H1 (cell line): Measurements from ENCODE around the gene COQ10B. TPM values are rescaled to one million over a fixed set of nuclear protein-coding genes. Genes with fewer than 3 reads are reported as not detected.
"Not testable (repeated sequence)": the region's sequence is repeated elsewhere in the genome, so short reads cannot be mapped to it uniquely, and the experiment has no call there.

Source experiments
- CTCF ChIA-PET: fragments of 300-600 bp; sonication (Branson Sonifier 250); formaldehyde crosslinking; loops from one replicate; lab custom pipeline; 2021; ENCODE audit not compliant: partially characterized antibody; lab: Charles Lee
- POLR2A ChIA-PET: fragments of 300-600 bp; sonication (Branson Sonifier 250); formaldehyde crosslinking; loops from one replicate; lab custom pipeline; 2021; ENCODE audit warnings: inconsistent platforms; ENCODE audit not compliant: partially characterized antibody; lab: Charles Lee
- DNase-seq, 2 experiments: peaks; one replicate each; pipeline versions ENCODE4 v3.0.0 to v3.0.0-alpha.2; 2010 to 2022; ENCODE audit warnings: low spot score in 2 of 2, low read depth in 1 of 2, mixed read lengths in 1 of 2
- FAIRE-seq: peaks from 2 replicates; lab custom pipeline; 2011; peaks lifted over from hg19 to GRCh38; lab: Jason Lieb, UNC
- H2AFZ ChIP-seq: 2 replicates; pipeline ENCODE4 v1.8.1; 2012; ENCODE audit warnings: low read length, inconsistent platforms
- H2AK5ac ChIP-seq: 2 replicates; pipeline ENCODE4 v1.6.1; 2013; ENCODE audit warnings: low read depth, low read length
- H2BK120ac ChIP-seq: replicated peaks from 2 replicates; pipeline ENCODE3; 2013; ENCODE audit warnings: low read depth, low read length, inconsistent platforms
- H2BK12ac ChIP-seq: 2 replicates; pipeline ENCODE4 v1.6.1; 2013; ENCODE audit warnings: low read depth, low read length
- H2BK15ac ChIP-seq: 2 replicates; pipeline ENCODE4 v1.6.1; 2013; ENCODE audit warnings: low read length
- H2BK20ac ChIP-seq: 2 replicates; pipeline ENCODE4 v1.6.1; 2013; ENCODE audit warnings: low read length
- H2BK5ac ChIP-seq: 2 replicates; pipeline ENCODE4 v1.6.1; 2013; ENCODE audit warnings: low read depth, low read length
- H3K14ac ChIP-seq: 2 replicates; pipeline ENCODE4 v1.6.1; 2013; ENCODE audit warnings: inconsistent platforms; ENCODE audit not compliant: insufficient read length
- H3K18ac ChIP-seq: 2 replicates; pipeline ENCODE4 v1.6.1; 2013; ENCODE audit warnings: low read length; ENCODE audit errors: extremely low read depth
- H3K23ac ChIP-seq: 2 replicates; pipeline ENCODE4 v1.6.1; 2013; ENCODE audit warnings: inconsistent platforms; ENCODE audit not compliant: insufficient read length
- H3K23me2 ChIP-seq: 2 replicates; pipeline ENCODE4 v1.6.1; 2013; ENCODE audit warnings: low read depth, low read length
- H3K27ac ChIP-seq: 2 replicates; pipeline ENCODE4 v1.6.1; 2011; ENCODE audit warnings: low read depth, low read length, inconsistent platforms
- H3K27me3 ChIP-seq, 4 experiments: replicated peaks in 1 of 4; 1 replicate in 1 of 4; 2 replicates in 3 of 4; pipeline versions ENCODE4 v1.6.1 to v1.8.1; 2011 to 2013; ENCODE audit warnings: low read length in 3 of 4, mild to moderate bottlenecking in 3 of 4, inconsistent platforms in 2 of 4, mixed read lengths in 2 of 4, moderate library complexity in 1 of 4; ENCODE audit not compliant: control insufficient read depth in 3 of 4, insufficient read depth in 3 of 4; ENCODE audit errors: extremely low read depth in 1 of 4
- H3K36me3 ChIP-seq, 4 experiments: 2 replicates each; pipeline versions ENCODE4 v1.6.1 to v1.8.1; 2011 to 2013; ENCODE audit warnings: mild to moderate bottlenecking in 4 of 4, low read length in 3 of 4, moderate library complexity in 2 of 4, control low read depth in 1 of 4, inconsistent platforms in 1 of 4; ENCODE audit not compliant: insufficient read depth in 4 of 4, control insufficient read depth in 2 of 4
- H3K4ac ChIP-seq: replicated peaks from 2 replicates; pipeline ENCODE3; 2013; ENCODE audit warnings: low read length, low read depth, mixed read lengths, inconsistent platforms; ENCODE audit not compliant: insufficient read length
- H3K4me1 ChIP-seq, 4 experiments: replicated peaks in 1 of 4; 1 replicate in 1 of 4; 2 replicates in 3 of 4; pipeline versions ENCODE4 v1.6.1 to v1.8.1; 2011 to 2013; ENCODE audit warnings: low read length in 3 of 4, inconsistent platforms in 2 of 4, mixed read lengths in 1 of 4; ENCODE audit not compliant: insufficient read depth in 4 of 4, control insufficient read depth in 3 of 4
- H3K4me2 ChIP-seq, 2 experiments: 2 replicates each; pipeline versions ENCODE4 v1.6.1 to v1.8.1; 2011 to 2013; ENCODE audit warnings: low read depth in 2 of 2, low read length in 2 of 2, control low read depth in 1 of 2, inconsistent platforms in 1 of 2, mild to moderate bottlenecking in 1 of 2; ENCODE audit not compliant: insufficient read depth in 1 of 2
- H3K4me3 ChIP-seq, 4 experiments: fragments of 200-600, 300-600 bp in 1 of 4; sonication (generic), shearing (Covaris generic), sonication (Bioruptor Twin) in 1 of 4; 2 replicates each; pipeline versions ENCODE4 v1.5.1 to v1.8.1; 2011 to 2016; ENCODE audit warnings: low read length in 4 of 4, low read depth in 3 of 4, control low read depth in 2 of 4, inconsistent platforms in 2 of 4, mild to moderate bottlenecking in 2 of 4, mixed read lengths in 1 of 4, moderate library complexity in 1 of 4; ENCODE audit not compliant: insufficient read depth in 2 of 4; ENCODE audit errors: extremely low read depth in 1 of 4
- H3K56ac ChIP-seq: replicated peaks from 2 replicates; pipeline ENCODE3; 2013; ENCODE audit warnings: low read depth, mild to moderate bottlenecking, mixed read lengths, low read length, inconsistent platforms; ENCODE audit not compliant: insufficient read length
- H3K79me1 ChIP-seq: 2 replicates; pipeline ENCODE4 v1.6.1; 2013; ENCODE audit warnings: low read depth, low read length, control low read depth
- H3K79me2 ChIP-seq, 2 experiments: 2 replicates each; pipeline versions ENCODE4 v1.6.1 to v1.8.1; 2012 to 2013; ENCODE audit warnings: low read length in 2 of 2, mild to moderate bottlenecking in 2 of 2, inconsistent platforms in 1 of 2; ENCODE audit not compliant: insufficient read depth in 2 of 2, control insufficient read depth in 1 of 2
- H3K9ac ChIP-seq, 4 experiments: replicated peaks in 1 of 4; 1 replicate in 1 of 4; 2 replicates in 3 of 4; pipeline versions ENCODE4 v1.6.1 to v1.8.1; 2011 to 2013; ENCODE audit warnings: low read depth in 3 of 4, low read length in 3 of 4, control low read depth in 2 of 4, mild to moderate bottlenecking in 2 of 4, moderate library complexity in 2 of 4, inconsistent platforms in 1 of 4; ENCODE audit errors: extremely low read depth in 1 of 4
- H3K9me3 ChIP-seq, 2 experiments: 2 replicates each; pipeline versions ENCODE4 v1.6.1 to v1.8.1; 2012 to 2013; ENCODE audit warnings: mild to moderate bottlenecking in 2 of 2, moderate library complexity in 2 of 2, control low read depth in 1 of 2, inconsistent platforms in 1 of 2, low read depth in 1 of 2, low read length in 1 of 2, mixed read lengths in 1 of 2; ENCODE audit not compliant: insufficient read depth in 2 of 2
- H4K20me1 ChIP-seq, 2 experiments: replicated peaks in 1 of 2; 2 replicates each; pipeline versions ENCODE3 to v1.8.1; 2011 to 2013; ENCODE audit warnings: inconsistent platforms in 2 of 2, low read length in 2 of 2, mild to moderate bottlenecking in 1 of 2; ENCODE audit not compliant: insufficient read depth in 2 of 2, control insufficient read depth in 1 of 2
- H4K5ac ChIP-seq: 2 replicates; pipeline ENCODE4 v1.6.1; 2013; ENCODE audit warnings: low read length, low read depth, mixed read lengths, inconsistent platforms; ENCODE audit not compliant: insufficient read length
- H4K8ac ChIP-seq: 2 replicates; pipeline ENCODE4 v1.8.0; 2013; ENCODE audit warnings: mild to moderate bottlenecking, moderate library complexity, low read length, inconsistent platforms; ENCODE audit not compliant: insufficient read depth; ENCODE audit errors: extremely low read depth
- H4K91ac ChIP-seq: replicated peaks from 2 replicates; pipeline ENCODE3; 2013; ENCODE audit warnings: low read length, mixed read lengths, inconsistent platforms; ENCODE audit not compliant: insufficient read length
- CHD1 ChIP-seq: IDR thresholded peaks from 2 replicates; pipeline ENCODE4 v1.6.1; 2012; ENCODE audit warnings: low read depth, low read length, improper control_type of control experiment
- EP300 ChIP-seq, 2 experiments: IDR thresholded peaks; 1 replicate in 1 of 2; 2 replicates in 1 of 2; pipeline ENCODE4 v1.6.1; 2011 to 2012; ENCODE audit warnings: low read depth in 2 of 2, low read length in 2 of 2, mild to moderate bottlenecking in 2 of 2, borderline replicate concordance in 1 of 2, inconsistent platforms in 1 of 2, moderate library complexity in 1 of 2
- EZH2 ChIP-seq: fragments of 200-600 bp; sonication (generic); IDR thresholded peaks from 2 replicates; pipeline ENCODE4 v1.7.1; 2012; ENCODE audit warnings: low read depth, mild to moderate bottlenecking, moderate library complexity, low read length, inconsistent platforms; ENCODE audit not compliant: severe bottlenecking
- MAFK ChIP-seq: IDR thresholded peaks from 2 replicates; pipeline ENCODE4 v1.6.1; 2012; ENCODE audit warnings: low read depth, mild to moderate bottlenecking, improper control_type of control experiment, low read length
- SIN3A ChIP-seq, 2 experiments: IDR thresholded peaks in 1 of 2; conservative IDR thresholded peaks in 1 of 2; 2 replicates each; pipeline ENCODE4 v1.6.1; 2011 to 2012; ENCODE audit warnings: low read length in 2 of 2, improper control_type of control experiment in 1 of 2, low read depth in 1 of 2, mild to moderate bottlenecking in 1 of 2
- SIRT6 ChIP-seq: IDR thresholded peaks from one replicate; pipeline ENCODE4 v1.7.1; 2012; ENCODE audit warnings: low read length, inconsistent platforms
- TEAD4 ChIP-seq: IDR thresholded peaks from 2 replicates; pipeline ENCODE4 v1.6.1; 2012; ENCODE audit warnings: low read depth, low read length, inconsistent platforms, mixed read lengths
- WGBS, 2 experiments: shearing (Covaris generic) in 1 of 2; methylation state at CpG; one replicate each; pipeline versions ENCODE4 v1.1.6 to v1.1.7; 2013 to 2015; ENCODE audit warnings: low lambda C conversion rate in 2 of 2, mixed read lengths in 2 of 2, inconsistent platforms in 1 of 2, low coverage in 1 of 2, missing lambda C conversion rate in 1 of 2; ENCODE audit not compliant: insufficient replicate concordance in 2 of 2, insufficient coverage in 1 of 2, insufficient read length in 1 of 2; ENCODE audit errors: extremely low coverage in 1 of 2, missing lambda C conversion rate in 1 of 2; 5-methylcytosine and 5-hydroxymethylcytosine counted together
- polyA plus RNA-seq, 7 experiments: library from polyadenylated mRNA; depleted of rRNA in 3 of 7; stranded (reverse) in 5 of 7; unstranded in 2 of 7; fragments of >200 nt in 5 of 7; fragments of 200-250 nt in 2 of 7; gene quantifications; 1 replicate in 5 of 7; 2 replicates in 1 of 7; 4 replicates in 1 of 7; pipeline versions ENCODE4 v1.2.1 to v1.2.3, GENCODE V29; 2011 to 2013; ENCODE audit warnings: missing spikeins in 2 of 7, mixed read lengths in 2 of 7
- total RNA-seq: library from RNA; stranded (reverse); fragmentation: NEBNext Ultra II Directional; extraction: Animal tissue kit (Norgen Biotek cat#: 25700); gene quantifications from 2 replicates; pipeline ENCODE4 v1.2.1, GENCODE V29; 2021

The COQ10B gene
- total and polyA plus RNA-seq, 2 of the 8 experiments (the other 6 are each of a cell fraction or from before 2014, with no cell fraction given) = 1.9 to 17.3 TPM

GRCh38 chr2:197431858-197432257, 21.5 kb upstream of the COQ10B start (continued):
- no peak for TF ChIP-seq SIN3A (conservative IDR thresholded peaks at IDR 0.05 in 1 of 2, IDR thresholded peaks at IDR 0.05 in 1 of 2; ENCODE audit: low read depth in 1 of 2, low read length in 2 of 2)
- TF ChIP-seq TEAD4 = no peak
- TF ChIP-seq EP300 (IDR thresholded peaks at IDR 0.05; ENCODE audit: borderline replicate concordance in 1 of 2, low read depth in 2 of 2, low read length in 2 of 2) = no peak
- no peak for TF ChIP-seq SIRT6
- TF ChIP-seq CHD1 = no peak
- TF ChIP-seq MAFK = no peak
- no peak for TF ChIP-seq EZH2

GRCh38 chr2:197432527-197432926, 20.8 kb upstream of the COQ10B start:
- H3K23ac ChIP-seq, FAIRE-seq, H4K5ac ChIP-seq, H3K9me3 ChIP-seq, H2BK12ac ChIP-seq, H3K4ac ChIP-seq, H3K36me3 ChIP-seq, H3K79me1 ChIP-seq, H3K9ac ChIP-seq, H2BK120ac ChIP-seq, H3K27me3 ChIP-seq, H4K91ac ChIP-seq, H2BK15ac ChIP-seq, H3K18ac ChIP-seq, H3K23me2 ChIP-seq, H3K14ac ChIP-seq, H2BK20ac ChIP-seq, CTCF ChIA-PET, H2AK5ac ChIP-seq, H3K56ac ChIP-seq, H3K4me1 ChIP-seq, H3K27ac ChIP-seq, H2AFZ ChIP-seq, H4K8ac ChIP-seq, H2BK5ac ChIP-seq, DNase-seq: not testable (repeated sequence)
- WGBS, 2 experiments = 88% methylated on average over 6 of the region's 6 CpGs; no CpG with 5 or more reads in 1 of the 2 experiments
- POLR2A ChIA-PET = interaction anchor here (0.6 to 2.4 kb wide), 11 partner anchors 8 to 66 kb away, joined by 3 to 8 read pairs (median 4); partner anchors contain the start of gene COQ10B
- Histone ChIP-seq H4K20me1 (peaks cover 13 to 25% of the 10 kb centered on the region in 2 experiments), H3K4me3 (peak overlapping the region in 2 of 4 experiments; percentile 83 to 99; a peak in 1 of 8 replicates), H3K4me2 (peak overlapping the region; percentile 61 to 91; a peak in 3 of 4 replicates), H3K79me2 (peaks cover 71 to 84% of the 10 kb centered on the region in 2 experiments)
